GM12873 (cell line): ENCODE results near the gene HSD11B1L.

Source experiments
- CTCF ChIP-seq: IDR thresholded peaks from 2 replicates; pipeline ENCODE4 v1.5.1; 2012; ENCODE audit warnings: low read depth, mild to moderate bottlenecking, moderate library complexity, low read length, control low read depth; ENCODE audit not compliant: insufficient read depth; ENCODE audit errors: missing control alignments

HSD11B1L gene

DNA sequence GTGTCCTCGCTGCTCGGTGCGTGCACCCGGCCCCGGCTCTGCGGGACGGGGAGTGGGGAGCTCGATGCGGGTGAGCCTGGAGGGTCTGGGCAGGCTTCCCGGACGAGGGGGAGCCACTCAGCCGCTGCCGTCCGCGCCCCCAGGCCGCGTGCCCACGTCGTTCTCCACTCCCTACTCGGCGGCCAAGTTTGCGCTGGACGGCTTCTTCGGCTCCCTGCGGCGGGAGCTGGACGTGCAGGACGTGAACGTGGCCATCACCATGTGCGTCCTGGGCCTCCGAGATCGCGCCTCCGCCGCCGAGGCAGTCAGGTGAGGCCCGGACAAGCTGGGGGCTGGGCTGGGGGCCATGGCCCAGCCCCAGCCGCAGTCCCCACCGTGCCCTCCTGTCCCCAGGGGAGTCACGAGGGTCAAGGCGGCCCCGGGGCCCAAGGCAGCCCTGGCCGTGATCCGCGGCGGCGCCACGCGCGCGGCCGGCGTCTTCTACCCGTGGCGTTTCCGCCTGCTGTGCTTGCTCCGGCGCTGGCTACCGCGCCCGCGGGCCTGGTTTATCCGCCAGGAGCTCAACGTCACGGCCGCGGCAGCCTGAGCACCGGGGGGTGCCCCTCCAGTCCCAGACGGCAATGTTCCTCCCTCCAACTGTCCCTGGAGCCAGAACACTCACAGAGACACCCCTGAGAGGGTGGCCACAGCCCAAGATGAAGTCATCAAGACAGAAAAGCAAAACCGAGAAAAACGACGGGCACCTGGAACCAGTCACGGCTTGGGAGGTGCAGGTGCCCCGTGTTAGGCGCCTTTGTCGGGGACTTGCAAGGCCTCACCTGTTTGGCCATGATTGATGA, 6.8 kb downstream of the HSD11B1L start:
- no peak for TF ChIP-seq CTCF

DNA sequence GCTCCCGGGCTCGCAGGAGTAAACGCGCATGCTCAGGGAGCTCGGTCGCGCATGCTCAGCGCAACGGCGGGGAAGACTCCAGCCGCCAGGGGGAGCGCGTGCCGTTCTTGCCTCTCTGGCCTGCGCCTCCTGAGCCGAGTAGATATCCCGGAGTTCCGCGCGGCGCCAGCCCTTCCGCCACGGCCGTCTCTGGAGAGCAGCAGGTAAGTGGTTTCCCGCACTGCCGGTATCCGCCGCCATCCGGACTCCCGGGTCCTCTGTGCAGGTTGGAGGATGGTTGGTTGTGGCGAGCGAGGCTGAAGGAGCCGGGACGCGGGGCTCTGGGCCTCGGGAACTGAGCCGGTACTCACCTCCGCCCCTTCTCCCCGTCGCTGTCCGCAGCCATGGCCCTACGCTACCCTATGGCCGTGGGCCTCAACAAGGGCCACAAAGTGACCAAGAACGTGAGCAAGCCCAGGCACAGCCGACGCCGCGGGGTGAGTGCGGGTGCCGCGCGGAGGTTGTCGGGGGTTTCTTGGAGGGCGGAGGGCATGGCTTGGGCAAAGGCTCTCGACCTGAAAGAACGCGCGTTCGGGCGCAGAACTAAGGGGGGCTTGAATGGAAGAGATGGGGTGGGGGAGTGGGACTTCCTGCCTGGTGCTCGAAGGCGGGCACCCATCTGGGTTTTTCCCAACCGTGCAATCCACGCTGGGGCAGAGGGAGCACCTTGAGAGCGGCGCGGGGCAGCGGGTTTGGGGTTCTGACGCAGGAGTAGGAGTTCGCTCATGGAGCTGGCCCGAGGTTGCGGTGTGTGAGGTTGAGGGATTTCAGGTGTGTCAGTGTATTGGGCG, 9.5 kb downstream of the HSD11B1L start, which contains the start of gene RPL36:
RPL36 (plus strand) TSS at position 171 of the 830 bp plus-strand sequence; CDS start at position 384, 213 bp downstream.
- TF ChIP-seq CTCF = peak; percentile 99

- no peak for TF ChIP-seq CTCF
Measured at GRCh38 chr19:5690955-5691821, 10.4 kb downstream of the HSD11B1L start.

DNA sequence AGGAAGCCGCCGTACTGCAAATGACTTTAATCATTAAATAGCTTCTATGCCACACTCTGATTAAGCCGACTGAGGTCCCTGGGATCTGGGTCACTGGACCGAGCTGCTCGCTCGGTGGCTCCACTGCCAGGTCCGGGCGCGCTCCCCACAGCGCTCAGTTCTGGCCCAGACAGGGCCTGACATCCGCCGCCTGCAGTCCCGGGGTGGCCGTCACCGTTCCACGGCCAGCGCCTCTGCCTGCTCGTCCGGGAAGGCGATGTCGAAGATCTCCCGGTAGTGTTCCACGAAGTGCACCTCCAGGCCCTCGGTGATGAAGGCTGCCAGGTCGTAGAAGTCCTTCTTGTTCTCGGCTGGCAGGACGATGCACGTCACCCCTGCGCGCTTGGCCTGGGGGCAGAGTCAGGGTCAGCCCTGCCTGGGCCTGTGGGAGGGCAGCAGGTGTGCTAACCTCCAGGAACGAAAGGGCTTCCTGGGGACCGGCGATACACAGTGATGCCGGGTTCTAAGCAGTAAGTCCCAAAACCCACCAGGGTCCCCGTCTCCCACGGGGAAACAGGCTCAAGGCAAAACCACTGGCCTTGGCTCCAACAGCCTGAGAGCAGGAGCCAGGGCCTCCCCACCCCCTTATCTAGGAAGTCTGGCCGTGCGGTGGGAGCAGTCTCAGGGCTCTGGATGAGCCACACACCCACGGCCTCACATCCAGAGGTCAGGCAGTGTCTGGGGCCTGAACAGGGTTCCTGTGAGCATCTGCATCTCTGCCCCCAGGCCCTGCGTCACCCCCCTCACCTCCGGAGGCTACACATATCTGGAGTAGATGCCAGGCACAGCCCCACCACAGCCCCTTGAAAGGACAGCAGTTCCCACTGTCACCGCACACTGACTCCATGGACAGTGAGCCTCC, 11.2 kb downstream of the HSD11B1L start:
- TF ChIP-seq CTCF = no peak

- TF ChIP-seq CTCF = no peak
Measured at GRCh38 chr19:5692723-5693194, 11.9 kb downstream of the HSD11B1L start.

DNA sequence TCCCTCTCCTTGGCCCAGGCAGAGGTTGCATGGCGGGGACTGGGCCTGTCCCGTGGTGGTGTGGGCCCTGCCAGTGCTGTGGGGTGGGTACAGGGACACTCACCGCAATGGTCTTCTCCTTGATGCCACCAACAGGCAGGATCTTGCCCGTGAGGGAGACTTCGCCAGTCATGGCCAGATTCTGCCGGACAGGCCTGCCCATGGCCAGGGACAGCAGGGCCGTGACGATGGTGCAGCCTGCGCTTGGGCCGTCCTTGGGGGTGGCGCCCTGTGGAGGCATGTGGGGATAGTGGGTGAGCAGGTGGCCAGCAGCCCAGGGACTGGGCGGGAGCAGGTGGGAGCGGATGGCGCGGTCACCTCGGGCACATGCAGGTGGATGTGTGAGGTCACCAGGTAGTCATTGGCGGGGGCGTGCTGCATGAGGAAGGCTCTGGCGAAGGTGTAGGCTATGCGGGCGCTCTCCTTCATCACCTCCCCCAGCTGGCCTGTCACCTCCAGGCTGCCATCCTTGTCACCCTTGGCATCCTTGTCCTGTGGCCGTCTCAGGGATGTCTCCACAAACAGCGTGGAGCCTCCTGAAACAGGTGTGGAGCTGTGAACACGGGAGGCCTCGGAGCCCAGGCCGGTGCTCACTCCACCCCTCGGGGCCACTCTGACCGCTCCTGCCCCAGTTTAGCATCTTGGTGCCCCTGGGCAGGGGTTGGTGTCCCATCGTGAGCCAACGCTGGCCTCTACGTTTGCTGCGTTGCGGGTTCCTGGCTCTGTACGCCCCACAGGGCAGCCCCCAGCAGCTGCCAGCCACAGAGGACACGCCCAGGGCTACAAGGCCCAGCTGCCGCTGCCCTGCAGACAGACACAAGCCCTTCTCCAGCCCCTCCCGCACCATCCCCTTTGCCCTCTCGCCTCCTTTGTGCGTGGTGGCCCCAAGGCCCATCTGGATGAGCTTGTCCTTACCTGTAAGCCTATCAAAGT, 12.7 kb downstream of the HSD11B1L start:
- no peak for TF ChIP-seq CTCF
